Kidney epithelial cell (primary cell): ENCODE measurements around the gene RAP1GDS1. TPM values are rescaled to one million over a fixed set of nuclear protein-coding genes. Genes with fewer than 3 reads are reported as not detected.

Source experiments
- DNase-seq: peaks from one replicate; pipeline ENCODE4 v3.0.0-alpha.2; 2010; ENCODE audit warnings: low read depth
- H3K27me3 ChIP-seq: 2 replicates; pipeline ENCODE4 v1.6.0; 2011; ENCODE audit warnings: low read length; ENCODE audit not compliant: control insufficient read depth, insufficient read depth
- H3K36me3 ChIP-seq: 2 replicates; pipeline ENCODE4 v1.5.1; 2011; ENCODE audit warnings: low read length; ENCODE audit not compliant: control insufficient read depth, insufficient read depth
- H3K4me3 ChIP-seq: 2 replicates; pipeline ENCODE4 v1.5.1; 2011; ENCODE audit warnings: low read depth, mild to moderate bottlenecking, control low read depth, low read length
- total RNA-seq: library from RNA; depleted of rRNA; stranded (reverse); fragments of >200 nt; gene quantifications from 2 replicates; pipeline ENCODE4 v1.2.3, GENCODE V29; 2015
- TF ChIP-seq, protein P1 (sequence below): IDR thresholded peaks from 2 replicates; pipeline ENCODE4 v1.5.1; 2011; ENCODE audit warnings: mild to moderate bottlenecking, moderate library complexity, low read length, control low read depth, inconsistent platforms; ENCODE audit not compliant: insufficient read depth, poor library complexity, severe bottlenecking

Gene RAP1GDS1
- total RNA-seq, 1 donor from 2014 or later, result 53.3 TPM

DNA sequence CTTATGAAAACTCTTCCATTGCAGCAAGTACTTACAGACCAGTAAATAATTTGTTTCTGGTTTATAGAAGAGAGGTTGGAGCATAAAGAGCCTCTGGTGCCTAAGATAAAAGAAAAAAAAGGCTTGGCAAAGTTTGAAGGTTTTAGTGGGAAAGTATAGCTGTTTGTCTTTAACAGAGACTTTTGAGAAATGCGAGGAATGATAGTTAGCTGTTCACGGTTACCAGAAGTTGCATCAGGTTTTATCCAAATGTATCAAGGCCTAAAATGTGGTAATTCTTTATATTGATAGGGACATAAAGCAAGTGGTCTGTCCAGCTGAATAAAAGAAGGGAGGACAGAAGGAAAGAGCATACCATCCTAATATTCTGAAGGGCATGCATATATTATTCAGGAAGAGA lies 29.3 kb downstream of the RAP1GDS1 start:
- TF ChIP-seq, protein P1, sequence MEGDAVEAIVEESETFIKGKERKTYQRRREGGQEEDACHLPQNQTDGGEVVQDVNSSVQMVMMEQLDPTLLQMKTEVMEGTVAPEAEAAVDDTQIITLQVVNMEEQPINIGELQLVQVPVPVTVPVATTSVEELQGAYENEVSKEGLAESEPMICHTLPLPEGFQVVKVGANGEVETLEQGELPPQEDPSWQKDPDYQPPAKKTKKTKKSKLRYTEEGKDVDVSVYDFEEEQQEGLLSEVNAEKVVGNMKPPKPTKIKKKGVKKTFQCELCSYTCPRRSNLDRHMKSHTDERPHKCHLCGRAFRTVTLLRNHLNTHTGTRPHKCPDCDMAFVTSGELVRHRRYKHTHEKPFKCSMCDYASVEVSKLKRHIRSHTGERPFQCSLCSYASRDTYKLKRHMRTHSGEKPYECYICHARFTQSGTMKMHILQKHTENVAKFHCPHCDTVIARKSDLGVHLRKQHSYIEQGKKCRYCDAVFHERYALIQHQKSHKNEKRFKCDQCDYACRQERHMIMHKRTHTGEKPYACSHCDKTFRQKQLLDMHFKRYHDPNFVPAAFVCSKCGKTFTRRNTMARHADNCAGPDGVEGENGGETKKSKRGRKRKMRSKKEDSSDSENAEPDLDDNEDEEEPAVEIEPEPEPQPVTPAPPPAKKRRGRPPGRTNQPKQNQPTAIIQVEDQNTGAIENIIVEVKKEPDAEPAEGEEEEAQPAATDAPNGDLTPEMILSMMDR, result no peak
- DNase-seq, result no peak

DNA sequence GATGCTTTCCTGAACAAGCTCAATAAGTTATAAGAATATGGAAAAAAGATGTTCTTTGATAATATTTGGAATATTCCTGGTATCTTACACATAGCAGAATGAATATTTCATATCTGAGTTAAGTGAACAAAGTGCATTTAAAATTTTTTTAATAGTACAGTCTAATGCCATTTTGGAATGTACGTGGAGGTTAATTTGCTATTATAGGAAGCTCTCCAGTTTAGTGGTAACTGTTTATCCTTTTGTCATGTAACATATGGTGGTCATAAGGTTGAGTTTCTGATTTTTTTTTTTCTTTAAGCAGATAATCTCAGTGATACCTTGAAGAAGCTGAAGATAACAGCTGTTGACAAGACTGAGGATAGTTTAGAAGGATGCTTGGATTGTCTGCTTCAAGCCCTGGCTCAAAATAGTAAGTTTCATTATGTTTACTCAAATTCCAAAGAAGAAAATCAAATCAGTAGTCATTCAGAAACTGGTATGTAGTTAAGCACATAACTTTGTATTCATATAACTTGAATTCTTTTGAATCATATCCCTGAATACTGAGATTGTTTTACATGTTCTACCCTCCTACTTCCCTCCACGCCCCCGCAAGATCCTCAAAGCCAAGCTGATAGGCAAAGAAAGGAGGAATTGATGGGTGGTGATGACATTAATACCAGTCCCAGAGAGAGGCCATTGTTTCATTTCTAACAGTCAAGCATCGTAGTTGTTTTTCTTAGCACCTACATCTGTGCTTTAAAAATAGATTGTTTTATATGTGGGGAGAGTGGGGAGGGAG lies 32.1 kb downstream of the RAP1GDS1 start:
- H3K36me3 ChIP-seq, result no peaks in the 10 kb centered on the region
- TF ChIP-seq, protein P1, result no peak
- no peak for DNase-seq
- H3K27me3 ChIP-seq, result no peaks in the 10 kb centered on the region
- no peak overlapping the region for H3K4me3 ChIP-seq

More for the DNA sequence above, 29.3 kb downstream of the RAP1GDS1 start:
- H3K27me3 ChIP-seq, result no peaks in the 10 kb centered on the region
- no peaks in the 10 kb centered on the region for H3K36me3 ChIP-seq
- no peak overlapping the region for H3K4me3 ChIP-seq

DNA sequence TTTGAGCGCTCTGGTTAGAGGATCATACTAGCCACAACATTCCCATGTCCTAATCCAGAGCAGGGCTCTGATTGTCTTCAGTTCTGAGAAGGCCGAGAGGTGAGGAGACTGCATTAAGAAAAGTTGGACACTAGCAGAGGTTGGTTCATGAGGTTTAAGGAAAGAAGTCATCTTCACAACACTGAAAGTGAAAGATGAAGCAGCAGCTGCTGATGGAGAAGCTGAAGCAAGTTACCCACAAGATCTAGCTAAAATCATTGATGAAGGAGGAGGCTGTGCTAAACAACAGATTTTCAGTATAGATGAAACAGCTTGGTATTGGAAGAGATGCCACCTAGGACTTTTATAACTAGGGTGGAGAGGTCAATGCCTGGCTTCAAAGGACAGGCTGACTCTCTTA lies 36.8 kb downstream of the RAP1GDS1 start:
- Histone ChIP-seq H3K36me3 (no peaks in the 10 kb centered on the region), H3K27me3 (no peaks in the 10 kb centered on the region), H3K4me3 (no peak overlapping the region)
- no peak for DNase-seq
- TF ChIP-seq, protein P1, result no peak

DNA sequence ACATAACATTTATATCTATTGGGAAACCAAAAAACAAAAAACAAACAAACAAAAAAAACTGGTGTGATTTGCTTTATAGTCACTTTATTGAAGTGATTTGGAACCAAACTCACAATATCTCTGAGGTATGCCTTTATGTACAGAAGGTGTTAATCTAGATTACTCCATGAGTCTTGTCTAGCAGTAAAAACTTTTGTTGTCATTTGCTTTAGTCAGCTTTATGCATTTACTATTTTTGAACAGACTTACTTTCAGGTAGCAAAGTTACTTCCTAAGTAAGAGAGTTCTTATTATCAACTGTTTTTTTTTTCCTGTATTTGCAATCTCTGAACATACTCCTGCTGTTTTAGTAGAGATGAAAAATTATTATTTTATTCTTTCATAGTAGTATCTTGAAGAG lies 39.5 kb downstream of the RAP1GDS1 start:
- Histone ChIP-seq H3K27me3 (no peaks in the 10 kb centered on the region), H3K4me3 (no peak overlapping the region), H3K36me3 (no peaks in the 10 kb centered on the region)
- TF ChIP-seq, protein P1, result no peak
- no peak for DNase-seq

DNA sequence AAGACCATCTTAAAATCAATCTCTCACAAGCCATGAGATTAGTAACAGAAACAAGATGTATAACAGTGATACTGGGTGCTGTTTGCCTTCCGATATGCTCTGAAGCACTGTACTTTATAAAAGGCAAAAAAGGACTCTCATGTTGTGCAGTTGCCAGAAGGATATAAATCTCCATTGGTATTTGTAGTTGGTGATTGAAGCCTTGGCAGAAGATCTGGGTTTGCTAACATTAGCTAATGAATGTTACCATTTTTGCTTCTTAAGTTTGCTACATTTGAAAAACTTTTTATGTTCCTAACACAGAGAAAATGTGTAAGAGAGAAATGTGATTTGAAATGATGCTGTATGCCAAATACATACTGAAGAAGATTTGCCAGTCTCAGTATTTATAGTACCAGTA lies 44.4 kb downstream of the RAP1GDS1 start:
- DNase-seq, result no peak
- TF ChIP-seq, protein P1, result no peak
- Histone ChIP-seq H3K27me3 (no peaks in the 10 kb centered on the region), H3K36me3 (no peaks in the 10 kb centered on the region), H3K4me3 (no peak overlapping the region)

DNA sequence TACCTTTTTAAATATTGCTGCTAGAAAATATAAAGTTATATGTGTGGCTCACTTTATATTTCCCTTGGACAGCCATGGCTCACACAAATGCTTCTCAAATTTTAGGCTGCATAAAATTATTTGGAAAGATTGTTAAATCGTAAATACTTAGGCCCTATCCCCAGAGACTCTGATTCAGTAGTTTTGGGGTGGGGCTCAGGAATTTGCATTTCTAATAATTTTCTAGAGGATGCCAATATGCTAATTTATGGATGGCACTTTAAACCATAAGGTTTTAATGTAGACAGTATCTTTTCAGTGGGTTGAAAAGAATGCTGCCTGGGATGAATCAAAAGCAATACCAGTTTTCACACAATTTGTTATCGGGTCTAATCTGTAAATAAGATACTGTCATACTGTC lies 49.7 kb downstream of the RAP1GDS1 start:
- Histone ChIP-seq H3K4me3 (no peak overlapping the region), H3K36me3 (no peaks in the 10 kb centered on the region), H3K27me3 (no peaks in the 10 kb centered on the region)
- TF ChIP-seq, protein P1, result no peak
- DNase-seq, result no peak
